IPS-15b (cell line): ENCODE results near the gene COL28A1.

Experiments
- H3K27me3 ChIP-seq: one replicate; pipeline ENCODE4 v1.6.1; 2013; ENCODE audit warnings: low read length; ENCODE audit not compliant: control insufficient read depth, insufficient read depth
- H3K36me3 ChIP-seq: one replicate; pipeline ENCODE4 v1.6.1; 2013; ENCODE audit warnings: low read length; ENCODE audit not compliant: control insufficient read depth, insufficient read depth
- H3K4me1 ChIP-seq: one replicate; pipeline ENCODE4 v1.6.1; 2013; ENCODE audit warnings: mild to moderate bottlenecking, low read length; ENCODE audit not compliant: control insufficient read depth, insufficient read depth
- H3K4me3 ChIP-seq: one replicate; pipeline ENCODE4 v1.5.1; 2013; ENCODE audit warnings: low read depth, low read length
- H3K9ac ChIP-seq: one replicate; pipeline ENCODE4 v1.6.1; 2013; ENCODE audit warnings: low read depth, mild to moderate bottlenecking, low read length
- H3K9me3 ChIP-seq: one replicate; pipeline ENCODE4 v1.6.1; 2013; ENCODE audit warnings: mild to moderate bottlenecking, low read length; ENCODE audit not compliant: control insufficient read depth, insufficient read depth

Gene COL28A1

DNA sequence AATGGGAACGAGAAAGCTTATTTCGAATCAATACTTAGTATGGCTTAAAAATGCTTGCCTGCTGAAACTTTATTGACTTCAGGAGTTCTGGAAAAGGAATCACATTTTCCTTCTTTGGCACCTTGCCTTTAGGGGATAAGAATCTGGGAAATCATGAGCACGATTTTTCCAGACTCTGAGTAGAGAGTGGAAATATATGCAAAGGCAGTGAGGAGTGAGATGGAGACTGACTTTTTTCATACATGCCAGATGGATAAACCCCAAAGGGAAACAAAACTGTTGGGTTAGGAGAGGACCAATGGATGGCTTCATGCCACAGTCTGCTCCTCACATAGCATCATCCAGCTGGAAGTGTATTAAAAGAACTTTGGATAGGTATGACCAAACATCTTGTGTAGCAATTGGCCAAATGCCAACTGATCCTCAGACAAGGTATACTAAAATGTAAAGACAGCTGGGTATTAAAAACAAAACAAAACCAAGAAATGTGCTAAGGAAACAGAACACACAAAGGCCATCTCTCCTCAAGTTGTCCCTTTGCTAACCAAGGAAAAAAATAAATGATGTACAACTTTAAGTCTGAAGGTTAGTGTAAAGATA lies 1.7 kb downstream of the COL28A1 start:
- Histone ChIP-seq H3K4me1 (no peaks in the 10 kb centered on the region), H3K4me3 (no peak overlapping the region)

DNA sequence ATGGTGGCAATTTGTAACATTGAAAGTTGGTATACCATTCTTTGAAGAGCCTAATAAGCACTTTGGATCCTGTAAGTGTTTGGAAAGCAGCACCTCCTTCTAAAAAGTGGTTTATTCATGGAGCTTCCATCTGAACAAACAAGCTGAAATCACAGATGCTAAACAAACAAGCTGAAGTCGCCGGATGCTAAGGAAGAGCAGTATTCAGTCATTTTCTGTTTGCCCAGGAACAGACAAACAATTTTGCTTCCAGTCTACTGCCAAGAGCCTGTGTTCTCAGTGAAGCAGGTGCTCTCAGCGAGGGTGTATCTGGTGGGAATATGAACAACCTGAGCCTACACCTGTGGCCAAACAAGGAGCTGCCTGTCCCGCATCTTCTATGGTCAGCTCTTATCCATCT lies 6.3 kb downstream of the COL28A1 start:
- Histone ChIP-seq H3K36me3 (no peaks in the 10 kb centered on the region), H3K9me3 (no peaks in the 10 kb centered on the region), H3K4me3 (no peak overlapping the region), H3K4me1 (no peaks in the 10 kb centered on the region), H3K27me3 (no peaks in the 10 kb centered on the region), H3K9ac (no peak overlapping the region)

More for the DNA sequence above, 1.7 kb downstream of the COL28A1 start:
- Histone ChIP-seq H3K9ac (no peak overlapping the region), H3K27me3 (no peaks in the 10 kb centered on the region), H3K36me3 (no peaks in the 10 kb centered on the region), H3K9me3 (no peaks in the 10 kb centered on the region)

DNA sequence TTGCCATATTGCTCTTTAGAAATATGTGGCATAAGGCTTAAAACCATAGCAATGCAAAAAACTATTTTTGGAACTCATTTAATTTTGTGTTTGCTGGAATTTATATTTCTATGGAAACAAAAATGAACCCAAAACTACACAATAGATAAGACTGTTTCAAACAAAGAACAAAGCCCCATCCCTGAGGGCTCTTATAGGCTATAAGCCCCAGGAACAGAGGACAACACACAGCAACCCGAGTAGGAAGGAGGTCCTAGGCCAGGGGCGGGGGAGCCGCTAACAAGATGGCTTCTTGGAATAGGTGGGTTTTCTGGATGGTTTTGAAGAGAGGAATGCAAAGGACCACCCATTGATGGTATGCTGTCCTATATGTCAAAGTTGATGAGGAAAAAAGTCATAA lies 8.6 kb downstream of the COL28A1 start:
- Histone ChIP-seq H3K36me3 (no peaks in the 10 kb centered on the region), H3K4me1 (no peaks in the 10 kb centered on the region), H3K4me3 (no peak overlapping the region), H3K9ac (no peak overlapping the region), H3K9me3 (no peaks in the 10 kb centered on the region), H3K27me3 (no peaks in the 10 kb centered on the region)

DNA sequence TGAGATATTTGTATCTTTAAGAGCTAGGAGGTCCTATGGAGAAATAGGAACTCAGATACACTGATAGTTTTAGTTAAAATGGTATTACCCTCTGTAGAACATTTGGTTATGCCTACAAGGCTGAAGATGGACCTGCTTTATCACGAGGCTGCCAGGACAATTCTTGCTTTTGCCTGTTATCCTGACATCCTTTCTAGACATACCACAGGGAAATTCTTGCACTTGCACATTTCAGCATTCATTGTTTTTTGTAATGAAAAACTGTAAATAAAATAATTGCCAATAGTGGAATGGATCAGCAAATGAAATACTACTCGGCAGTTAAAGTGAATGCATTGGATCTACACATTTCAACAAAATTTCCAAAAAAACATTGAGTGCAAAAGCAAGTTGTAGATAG lies 9.7 kb downstream of the COL28A1 start:
- Histone ChIP-seq H3K36me3 (no peaks in the 10 kb centered on the region), H3K9me3 (no peaks in the 10 kb centered on the region), H3K9ac (no peak overlapping the region), H3K27me3 (no peaks in the 10 kb centered on the region), H3K4me1 (no peaks in the 10 kb centered on the region), H3K4me3 (no peak overlapping the region)

DNA sequence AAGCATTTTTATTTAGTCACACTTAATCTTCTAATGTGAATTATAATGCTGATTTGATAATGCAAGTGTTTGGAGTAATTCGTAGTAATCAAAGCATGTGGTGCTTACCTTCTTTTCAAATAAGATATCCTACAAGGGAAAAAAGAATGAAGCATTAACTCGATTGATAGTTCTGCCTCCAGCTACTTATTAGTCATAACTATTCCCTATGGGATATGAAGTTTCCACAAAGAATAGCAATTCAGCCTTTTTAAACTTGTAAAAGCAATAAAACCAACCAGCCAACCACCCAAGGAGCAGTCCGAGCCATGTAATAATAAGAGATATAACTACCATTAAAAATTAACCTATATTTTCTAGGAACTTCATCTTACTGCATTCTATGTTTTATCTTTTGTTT lies 11.6 kb downstream of the COL28A1 start:
- Histone ChIP-seq H3K4me1 (no peaks in the 10 kb centered on the region), H3K9me3 (no peaks in the 10 kb centered on the region), H3K9ac (no peak overlapping the region), H3K4me3 (no peak overlapping the region), H3K36me3 (no peaks in the 10 kb centered on the region), H3K27me3 (no peaks in the 10 kb centered on the region)

DNA sequence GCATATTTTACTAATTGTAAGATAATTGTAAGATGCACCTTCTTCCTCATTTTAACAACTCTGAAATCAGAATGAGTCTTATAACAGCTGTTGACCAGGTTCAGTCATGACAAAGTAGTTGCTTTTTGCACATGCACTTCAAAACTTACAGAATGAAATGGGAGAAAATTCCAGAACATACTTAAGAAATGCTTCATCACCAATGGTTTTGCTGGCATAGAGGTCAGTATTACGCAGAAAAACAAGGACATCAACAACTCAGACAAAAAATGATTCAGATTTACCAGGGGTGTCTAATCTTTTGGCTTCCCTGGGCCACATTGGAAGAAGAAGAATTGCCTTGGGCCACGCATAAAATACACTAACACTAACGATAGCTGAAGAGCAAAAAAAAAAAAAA lies 13.3 kb downstream of the COL28A1 start:
- Histone ChIP-seq H3K4me1 (no peaks in the 10 kb centered on the region), H3K9ac (no peak overlapping the region), H3K4me3 (no peak overlapping the region), H3K27me3 (no peaks in the 10 kb centered on the region), H3K36me3 (no peaks in the 10 kb centered on the region), H3K9me3 (no peaks in the 10 kb centered on the region)

DNA sequence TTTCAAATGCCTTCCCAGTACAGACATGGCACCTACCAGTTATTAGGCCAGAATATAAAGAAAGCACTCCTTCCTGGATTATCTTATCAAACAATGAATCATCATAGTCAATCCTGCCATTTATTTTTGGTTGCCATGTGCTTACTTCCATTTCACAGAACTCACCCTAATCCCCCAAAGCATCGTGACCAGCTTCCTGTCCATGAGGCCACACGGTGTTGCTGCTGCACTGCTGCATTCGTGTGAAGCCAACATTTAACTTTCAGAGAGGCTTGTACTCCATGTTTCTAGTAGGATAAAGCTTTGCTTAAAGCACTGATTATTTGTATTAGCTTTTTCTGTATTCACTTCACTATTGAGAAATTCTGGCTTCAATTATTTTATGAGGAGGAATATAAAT lies 14.4 kb downstream of the COL28A1 start:
- H3K9me3 ChIP-seq: no peaks in the 10 kb centered on the region
- no peaks in the 10 kb centered on the region for H3K4me1 ChIP-seq
- no peaks in the 10 kb centered on the region for H3K27me3 ChIP-seq
- H3K9ac ChIP-seq: no peak overlapping the region
- no peaks in the 10 kb centered on the region for H3K36me3 ChIP-seq
- no peak overlapping the region for H3K4me3 ChIP-seq

DNA sequence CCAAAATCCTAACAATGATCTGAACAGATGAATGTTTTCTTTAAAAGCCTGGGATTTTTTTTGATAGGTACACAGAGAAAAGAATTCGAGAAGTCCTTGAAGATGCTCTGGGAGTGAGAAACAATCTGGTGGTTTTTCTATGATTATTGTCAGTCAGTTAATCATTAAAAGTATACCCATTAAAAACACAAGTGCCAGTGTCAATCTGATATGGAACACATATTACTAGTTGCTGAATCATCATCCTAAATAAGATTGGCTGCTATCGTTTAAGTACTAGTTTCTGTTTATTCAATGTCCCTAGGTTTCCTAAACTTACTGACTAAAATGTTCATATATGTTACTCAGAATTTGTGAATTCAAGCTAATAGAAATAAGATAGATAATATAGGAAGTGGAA lies 16.1 kb downstream of the COL28A1 start:
- no peaks in the 10 kb centered on the region for H3K9me3 ChIP-seq
- H3K4me1 ChIP-seq: no peaks in the 10 kb centered on the region
- no peak overlapping the region for H3K4me3 ChIP-seq
- H3K36me3 ChIP-seq: no peaks in the 10 kb centered on the region
- no peak overlapping the region for H3K9ac ChIP-seq
- no peaks in the 10 kb centered on the region for H3K27me3 ChIP-seq

DNA sequence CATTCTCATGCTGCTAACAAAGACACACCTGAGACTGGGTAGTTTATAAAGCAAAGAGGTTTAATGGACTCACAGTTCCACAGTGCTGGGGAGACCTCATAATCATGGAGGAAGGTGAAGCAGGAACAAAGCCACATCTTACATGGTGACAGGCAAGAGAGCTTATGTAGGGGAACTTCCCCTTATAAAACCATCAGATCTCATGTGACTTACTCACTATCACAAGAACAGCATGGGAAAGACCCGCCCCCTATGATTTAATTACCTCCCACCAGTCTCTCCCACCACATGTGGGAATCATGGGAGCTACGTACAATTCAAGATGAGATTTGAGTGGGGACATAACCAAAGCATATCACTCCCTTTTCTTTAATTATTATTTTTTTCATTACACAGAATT lies 16.6 kb downstream of the COL28A1 start:
- Histone ChIP-seq H3K36me3 (no peaks in the 10 kb centered on the region), H3K4me3 (no peak overlapping the region), H3K27me3 (no peaks in the 10 kb centered on the region), H3K9me3 (no peaks in the 10 kb centered on the region), H3K9ac (no peak overlapping the region), H3K4me1 (no peaks in the 10 kb centered on the region)

DNA sequence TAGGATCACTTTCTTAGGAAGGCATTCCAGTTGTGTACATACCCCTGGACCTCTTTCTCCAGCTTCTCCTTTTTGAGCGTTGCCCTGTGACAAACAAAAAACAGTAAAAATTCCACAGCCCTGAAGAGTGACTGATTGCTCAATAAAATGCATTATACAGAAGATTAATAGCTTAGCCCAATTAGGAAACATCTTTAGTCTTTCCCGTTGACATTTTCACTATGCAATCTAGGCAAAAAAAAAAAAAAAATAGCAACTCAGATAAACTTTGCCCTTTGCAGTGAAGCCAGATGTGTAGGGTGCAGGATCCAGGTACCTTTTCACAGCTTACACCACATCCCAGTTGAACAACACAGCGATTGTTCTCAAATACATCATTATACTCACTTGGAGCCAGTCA lies 17.9 kb downstream of the COL28A1 start:
- H3K36me3 ChIP-seq: no peaks in the 10 kb centered on the region
- H3K9me3 ChIP-seq: no peaks in the 10 kb centered on the region
- no peak overlapping the region for H3K9ac ChIP-seq
- H3K4me3 ChIP-seq: no peak overlapping the region
- no peaks in the 10 kb centered on the region for H3K27me3 ChIP-seq
- H3K4me1 ChIP-seq: no peaks in the 10 kb centered on the region

DNA sequence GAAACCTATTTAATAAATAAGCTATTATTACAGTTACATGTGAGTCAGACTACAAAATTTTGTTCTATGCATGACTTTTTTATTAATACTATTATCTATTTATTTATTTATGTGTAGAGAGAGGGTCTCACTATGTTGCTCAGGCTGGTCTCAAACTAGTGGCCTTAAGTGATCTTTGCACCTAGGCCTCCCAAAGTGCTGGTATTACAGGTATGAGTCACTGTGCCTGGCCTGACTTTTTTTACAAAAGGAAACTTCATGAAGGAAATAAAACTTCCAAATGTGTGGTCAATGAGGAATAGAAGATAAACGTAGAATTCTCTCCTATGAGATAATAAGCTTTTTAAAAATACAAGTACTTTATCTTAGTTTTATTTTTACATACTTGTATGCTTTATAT lies 19.0 kb downstream of the COL28A1 start:
- Histone ChIP-seq H3K9ac (no peak overlapping the region), H3K9me3 (no peaks in the 10 kb centered on the region), H3K36me3 (no peaks in the 10 kb centered on the region), H3K4me1 (no peaks in the 10 kb centered on the region), H3K4me3 (no peak overlapping the region), H3K27me3 (no peaks in the 10 kb centered on the region)

DNA sequence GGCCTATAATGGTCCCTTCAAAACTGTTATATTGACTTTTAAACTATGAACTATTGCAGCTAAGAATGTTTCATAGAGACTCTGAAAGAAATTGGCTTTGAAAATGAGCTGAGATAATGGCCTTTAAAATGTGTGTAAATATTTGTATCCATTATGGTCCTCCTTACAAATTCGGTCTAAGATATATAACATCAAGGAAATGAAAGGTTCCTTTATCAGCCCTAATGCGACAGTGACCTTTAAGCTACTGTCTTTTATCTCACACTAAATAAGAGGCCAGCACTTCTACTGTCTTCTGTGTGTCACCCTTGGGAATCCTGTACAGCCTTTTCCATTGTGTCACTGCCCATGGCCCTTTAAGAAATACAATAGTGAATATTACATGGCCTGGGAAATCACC lies 19.5 kb downstream of the COL28A1 start:
- no peak overlapping the region for H3K9ac ChIP-seq
- no peaks in the 10 kb centered on the region for H3K4me1 ChIP-seq
- H3K9me3 ChIP-seq: no peaks in the 10 kb centered on the region
- H3K4me3 ChIP-seq: no peak overlapping the region
- no peaks in the 10 kb centered on the region for H3K27me3 ChIP-seq
- H3K36me3 ChIP-seq: no peaks in the 10 kb centered on the region
